ENCODE measurements around the gene KCNIP1.
"Not testable (repeated sequence)": the region's sequence is repeated elsewhere in the genome, so short reads cannot be mapped to it uniquely, and the experiment has no call there.

Gene KCNIP1

GRCh38 chr5:170732685-170733084, 228.9 kb downstream of the KCNIP1 start:
- DNase-seq = no peak

GRCh38 chr5:170736966-170737365, 233.1 kb downstream of the KCNIP1 start:
- DNase-seq = no peak

GRCh38 chr5:170737591-170737990, 233.8 kb downstream of the KCNIP1 start:
- no peak for DNase-seq

GRCh38 chr5:170738840-170739239, 235.0 kb downstream of the KCNIP1 start:
- DNase-seq = no peak

GRCh38 chr5:170739446-170739845, 235.6 kb downstream of the KCNIP1 start:
- DNase-seq = no peak

- no peak for DNase-seq
Measured at GRCh38 chr5:170740551-170741205, 236.9 kb downstream of the KCNIP1 start.

GRCh38 chr5:170741801-170742200, 238.0 kb downstream of the KCNIP1 start:
- no peak for DNase-seq

- DNase-seq = no peak
Measured at GRCh38 chr5:170743876-170744212, 240.0 kb downstream of the KCNIP1 start.

GRCh38 chr5:170745481-170746071, 241.8 kb downstream of the KCNIP1 start:
- no peak for DNase-seq

- no peak for DNase-seq
Measured at GRCh38 chr5:170746075-170746960, 242.5 kb downstream of the KCNIP1 start.

GRCh38 chr5:170746961-170747340, 243.1 kb downstream of the KCNIP1 start:
- no peak for DNase-seq

GRCh38 chr5:170747357-170747756, 243.5 kb downstream of the KCNIP1 start:
- no peak for DNase-seq

GRCh38 chr5:170747851-170748250, 244.0 kb downstream of the KCNIP1 start:
- no peak for DNase-seq

GRCh38 chr5:170748951-170749471, 245.2 kb downstream of the KCNIP1 start:
- DNase-seq = no peak

GRCh38 chr5:170749911-170750431, 246.2 kb downstream of the KCNIP1 start:
- no peak for DNase-seq

GRCh38 chr5:170750791-170751190, 247.0 kb downstream of the KCNIP1 start:
- no peak for DNase-seq

- no peak for DNase-seq
Measured at GRCh38 chr5:170751631-170752030, 247.8 kb downstream of the KCNIP1 start.

- DNase-seq = no peak
Measured at GRCh38 chr5:170752257-170753215, 248.7 kb downstream of the KCNIP1 start.

- no peak for DNase-seq
Measured at GRCh38 chr5:170753311-170753710, 249.5 kb downstream of the KCNIP1 start.

- DNase-seq = not testable (repeated sequence)
Measured at GRCh38 chr5:170754508-170754907, 250.7 kb downstream of the KCNIP1 start.

- no peak for DNase-seq
Measured at GRCh38 chr5:170755679-170756456, 252.0 kb downstream of the KCNIP1 start.
